CD1c-positive myeloid dendritic cell (primary cell): ENCODE data around the gene KLHL1.
"Not testable (repeated sequence)": the region's sequence is repeated elsewhere in the genome, so short reads cannot be mapped to it uniquely, and the experiment has no call there.

ENCODE experiments used
- DNase-seq: peaks from one replicate; pipeline ENCODE4 v3.0.0-alpha.2; 2016; ENCODE audit errors: extremely low spot score

The KLHL1 gene, protein sequence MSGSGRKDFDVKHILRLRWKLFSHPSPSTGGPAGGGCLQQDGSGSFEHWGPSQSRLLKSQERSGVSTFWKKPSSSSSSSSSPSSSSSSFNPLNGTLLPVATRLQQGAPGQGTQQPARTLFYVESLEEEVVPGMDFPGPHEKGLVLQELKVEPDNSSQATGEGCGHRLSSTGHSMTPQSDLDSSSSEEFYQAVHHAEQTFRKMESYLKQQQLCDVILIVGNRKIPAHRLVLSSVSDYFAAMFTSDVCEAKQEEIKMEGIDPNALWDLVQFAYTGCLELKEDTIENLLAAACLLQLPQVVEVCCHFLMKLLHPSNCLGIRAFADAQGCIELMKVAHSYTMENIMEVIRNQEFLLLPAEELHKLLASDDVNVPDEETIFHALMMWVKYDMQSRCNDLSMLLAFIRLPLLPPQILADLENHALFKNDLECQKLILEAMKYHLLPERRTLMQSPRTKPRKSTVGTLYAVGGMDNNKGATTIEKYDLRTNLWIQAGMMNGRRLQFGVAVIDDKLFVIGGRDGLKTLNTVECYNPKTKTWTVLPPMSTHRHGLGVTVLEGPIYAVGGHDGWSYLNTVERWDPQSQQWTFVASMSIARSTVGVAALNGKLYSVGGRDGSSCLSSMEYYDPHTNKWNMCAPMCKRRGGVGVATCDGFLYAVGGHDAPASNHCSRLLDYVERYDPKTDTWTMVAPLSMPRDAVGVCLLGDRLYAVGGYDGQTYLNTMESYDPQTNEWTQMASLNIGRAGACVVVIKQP

DNA sequence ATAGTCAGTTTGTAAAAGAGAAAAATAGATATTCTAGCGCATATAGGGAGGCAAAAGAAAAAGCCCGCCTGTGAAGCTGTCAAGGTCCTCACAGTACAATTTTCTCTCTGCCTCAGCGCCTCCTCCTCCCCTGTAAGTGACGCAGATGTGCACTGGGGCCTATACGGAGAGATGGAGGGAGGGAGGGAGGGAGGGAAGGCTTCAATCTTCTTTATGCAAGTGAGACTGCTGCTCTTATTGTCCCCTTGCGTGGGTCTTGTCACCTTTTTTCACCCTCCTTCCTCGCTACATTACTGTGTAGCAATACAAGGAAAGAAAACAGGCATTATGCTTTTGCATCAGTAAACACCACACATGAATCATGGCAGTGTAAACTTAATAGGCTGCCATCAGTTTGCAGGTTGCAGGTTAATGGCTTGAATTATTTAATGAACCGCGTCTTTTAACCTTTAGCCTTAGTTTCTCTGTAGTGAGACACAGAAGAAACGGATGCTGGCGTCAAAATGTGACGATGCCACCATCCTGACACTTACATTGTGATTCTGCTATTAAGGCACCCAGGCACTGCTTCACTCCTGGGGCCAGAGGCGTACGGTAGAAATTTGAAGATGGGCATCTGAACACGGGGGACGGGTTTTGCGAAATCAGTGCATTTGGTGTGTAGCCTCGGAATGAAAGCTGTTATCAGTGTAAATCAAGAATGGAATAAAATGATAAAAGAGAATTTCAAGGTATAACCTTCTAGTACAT, at the start of gene KLHL1:
Gene KLHL1, minus strand, starts transcription at position 97 of the 750 bp plus-strand sequence. CDS start 753 bp downstream, outside the sequence.
- DNase-seq: no peak

DNA sequence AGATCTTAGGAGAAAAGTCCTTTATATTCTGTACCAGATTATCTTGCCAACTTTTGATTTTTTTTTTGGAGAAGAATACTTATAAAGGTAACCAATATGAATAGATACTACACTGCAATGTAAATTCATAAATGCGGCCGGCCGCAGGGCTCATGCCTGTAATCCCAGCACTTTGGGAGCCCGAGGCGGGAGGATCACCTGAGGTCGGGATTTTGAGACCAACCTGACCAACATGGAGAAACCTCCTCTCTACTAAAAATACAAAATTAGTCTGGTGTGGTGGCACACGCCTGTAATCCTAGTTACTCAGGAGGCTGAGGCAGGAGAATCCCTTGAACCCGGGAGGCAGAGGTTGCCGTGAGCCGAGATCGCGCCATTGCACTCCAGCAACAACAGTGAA, 34.4 kb upstream of the KLHL1 start:
- not testable (repeated sequence) for DNase-seq

DNA sequence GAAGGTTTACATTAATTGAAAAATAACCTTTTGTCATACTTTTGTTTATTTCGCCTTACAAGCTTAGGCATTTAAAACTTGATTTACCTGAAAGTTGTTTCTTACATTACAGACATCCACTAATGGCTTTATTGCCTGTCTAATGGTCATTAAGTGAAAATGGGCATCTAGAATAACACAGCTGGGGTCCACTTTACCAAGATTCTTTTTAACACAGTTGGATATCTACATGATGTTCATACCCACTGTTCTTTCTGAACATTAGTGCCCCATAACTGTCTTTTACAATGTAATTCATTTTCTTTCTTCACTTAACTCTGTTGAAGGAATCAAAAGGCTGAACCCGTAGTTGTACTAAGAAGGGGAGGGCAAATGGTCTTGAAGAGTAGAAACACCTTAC, 19.8 kb upstream of the KLHL1 start:
- no peak for DNase-seq

DNA sequence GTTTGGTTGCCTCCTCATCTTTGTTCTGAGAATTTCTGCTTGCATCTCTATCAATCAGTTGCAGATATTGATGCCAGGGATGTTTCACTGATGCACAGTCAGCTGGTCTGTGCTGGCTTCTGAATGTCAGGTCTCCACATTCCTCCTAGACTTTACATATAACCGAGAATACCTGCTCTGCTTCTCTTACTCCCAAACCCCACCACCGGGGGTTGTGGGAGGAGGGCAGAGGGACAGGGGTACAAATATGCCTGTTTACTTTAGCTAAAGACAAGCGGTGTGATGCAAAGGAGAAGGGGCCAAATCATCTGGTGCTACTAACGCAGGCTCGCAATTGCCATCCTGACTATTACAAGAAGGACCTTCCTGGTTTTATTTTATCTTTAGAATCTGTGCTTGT, 17.4 kb upstream of the KLHL1 start:
- no peak for DNase-seq

DNA sequence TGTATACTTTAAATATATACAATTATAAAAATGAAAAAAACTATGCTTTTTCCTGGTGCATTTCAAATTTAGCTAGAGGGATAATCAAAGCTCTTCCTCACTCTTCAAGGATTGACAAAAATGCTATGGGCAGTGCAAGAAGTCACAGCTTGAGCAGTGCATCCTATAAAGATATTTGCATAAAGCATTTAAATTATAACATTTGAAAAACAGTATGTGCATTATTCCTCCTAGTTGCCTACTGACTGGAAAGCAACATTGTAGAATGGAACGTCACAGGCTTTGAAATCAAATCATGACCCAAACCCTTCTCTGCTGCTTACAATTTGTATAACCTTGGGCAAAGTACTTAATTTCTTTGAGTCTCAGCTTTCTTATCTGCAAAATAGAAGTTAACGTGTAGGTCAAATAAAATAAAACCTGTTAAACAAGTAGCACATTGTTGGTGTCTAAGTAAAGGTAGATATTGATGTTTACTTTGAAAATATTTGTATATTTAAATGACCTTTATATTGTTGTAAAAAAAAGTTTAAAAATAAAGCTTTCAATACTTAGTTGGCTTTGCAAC, 9.2 kb upstream of the KLHL1 start:
- DNase-seq: no peak

DNA sequence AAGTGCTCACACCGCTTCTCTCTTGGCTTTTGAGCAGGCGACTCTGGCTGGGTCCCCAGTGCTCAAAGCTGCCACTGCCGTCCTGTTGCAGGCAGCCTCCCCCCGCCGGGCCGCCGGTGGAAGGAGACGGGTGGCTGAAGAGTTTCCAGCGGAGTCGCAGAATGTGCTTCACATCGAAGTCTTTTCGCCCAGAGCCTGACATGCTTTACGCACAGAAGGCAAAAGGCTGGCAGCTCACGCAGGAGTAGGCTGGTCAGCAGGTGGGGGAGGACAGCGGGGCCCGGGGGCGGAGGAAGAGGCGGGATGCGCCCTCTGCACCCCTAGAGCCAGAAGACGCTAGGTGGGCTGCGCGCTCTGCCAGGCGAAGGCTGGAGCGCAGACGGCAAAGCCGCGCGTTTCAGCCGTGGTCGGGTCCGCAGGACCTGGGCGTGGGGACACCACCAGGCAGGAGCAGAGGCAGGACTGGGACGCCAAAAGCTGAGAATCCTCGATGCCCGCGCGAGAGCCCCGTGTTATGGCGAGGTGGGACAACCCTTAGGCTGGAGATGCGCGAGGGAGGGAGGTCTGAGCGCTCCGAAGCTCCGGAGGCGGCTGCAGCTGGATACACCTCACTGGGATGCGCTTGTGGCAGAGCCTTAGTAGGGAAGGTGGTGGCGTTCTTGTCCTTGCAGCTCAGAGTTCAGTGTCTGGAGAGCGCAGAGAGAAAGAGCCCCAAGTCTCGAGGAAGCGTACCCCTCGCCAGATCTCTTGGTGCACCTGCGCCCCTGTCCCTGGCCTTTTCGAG, 562 bp downstream of the KLHL1 start, which contains the start of gene ATXN8OS:
Gene ATXN8OS, plus strand, starts transcription at position 329 of the 784 bp plus-strand sequence.
- no peak for DNase-seq

DNA sequence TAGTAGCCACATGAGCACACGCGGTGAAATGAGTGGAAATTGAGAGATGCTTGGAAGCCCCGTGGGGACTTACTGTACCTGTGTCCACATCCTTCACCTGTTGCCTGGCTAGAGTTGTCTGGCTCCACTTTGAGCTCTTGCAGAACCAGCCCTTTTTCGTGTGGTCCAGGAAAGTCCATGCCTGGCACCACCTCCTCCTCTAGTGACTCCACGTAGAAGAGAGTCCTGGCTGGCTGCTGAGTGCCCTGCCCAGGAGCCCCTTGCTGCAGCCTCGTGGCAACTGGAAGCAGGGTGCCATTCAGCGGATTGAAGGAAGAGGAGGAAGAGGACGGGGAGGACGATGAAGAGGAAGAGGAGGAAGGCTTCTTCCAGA, 1.1 kb downstream of the KLHL1 start:
- DNase-seq: no peak

DNA sequence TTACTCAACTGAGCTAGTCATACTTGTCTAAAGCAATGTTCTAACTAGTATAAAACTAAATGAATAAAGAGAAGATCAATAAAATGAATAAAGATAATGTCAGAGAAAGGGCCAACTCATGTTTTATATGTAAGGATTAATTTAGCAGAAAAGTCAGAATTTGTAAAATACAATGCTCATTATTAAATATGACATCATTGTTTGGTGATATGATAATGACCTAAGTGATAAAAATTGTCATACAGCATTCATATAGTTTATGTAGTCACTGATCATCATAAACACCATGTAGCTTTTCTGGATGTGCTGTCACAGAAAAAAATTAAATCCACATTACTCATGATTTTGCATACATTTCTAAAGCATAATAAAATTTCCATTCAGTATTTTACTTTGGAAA, 3.8 kb downstream of the KLHL1 start:
- DNase-seq: no peak

DNA sequence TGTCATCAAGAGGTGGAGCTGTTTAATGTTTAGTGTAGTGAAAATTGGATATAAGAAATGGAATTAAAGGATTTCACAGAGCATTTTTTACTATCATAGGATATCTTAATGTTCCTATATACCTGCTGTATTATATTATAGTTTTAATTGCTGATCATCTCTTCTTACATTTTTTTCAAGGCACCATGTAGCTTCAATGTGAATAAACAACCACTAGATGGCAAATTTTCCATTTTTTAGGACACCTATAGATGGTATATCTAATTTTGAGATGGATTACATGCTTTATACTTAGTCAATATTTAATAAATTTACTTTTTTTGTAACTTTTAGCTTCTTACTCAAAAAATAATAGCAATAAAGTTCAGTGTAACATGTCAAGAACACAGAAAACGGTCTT, 9.6 kb downstream of the KLHL1 start:
- DNase-seq: no peak

DNA sequence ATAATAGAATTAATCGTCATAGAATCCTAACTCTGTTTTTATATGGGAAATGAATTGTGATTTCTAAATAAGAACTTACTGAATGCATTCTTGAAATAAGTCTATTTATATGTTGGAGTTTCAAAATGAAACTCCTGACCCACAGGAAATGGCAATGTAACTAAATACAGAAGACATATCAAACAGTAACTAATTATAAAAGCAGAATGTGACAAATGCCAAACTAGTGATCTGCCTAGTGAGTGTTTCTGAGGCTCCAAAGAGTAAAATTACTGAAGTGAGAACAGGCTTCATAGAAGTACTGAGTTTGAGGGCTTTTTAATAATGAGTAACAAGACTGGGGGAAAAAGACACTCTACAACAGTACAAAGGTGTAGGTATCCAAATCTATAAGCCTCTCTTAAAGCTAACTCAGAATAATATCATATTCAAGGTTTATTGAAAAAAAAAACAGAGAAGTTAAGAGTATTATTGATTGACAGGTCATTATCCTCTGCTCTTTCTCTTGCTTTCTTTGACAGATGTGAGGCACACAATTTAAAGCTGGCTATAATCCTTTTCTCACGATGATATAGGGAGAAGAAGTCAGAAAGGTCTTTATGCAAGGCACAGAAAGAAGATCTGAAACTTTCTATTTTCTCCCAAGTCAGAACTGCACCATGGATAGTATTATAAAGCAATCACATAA, 18.1 kb downstream of the KLHL1 start:
- DNase-seq: no peak

DNA sequence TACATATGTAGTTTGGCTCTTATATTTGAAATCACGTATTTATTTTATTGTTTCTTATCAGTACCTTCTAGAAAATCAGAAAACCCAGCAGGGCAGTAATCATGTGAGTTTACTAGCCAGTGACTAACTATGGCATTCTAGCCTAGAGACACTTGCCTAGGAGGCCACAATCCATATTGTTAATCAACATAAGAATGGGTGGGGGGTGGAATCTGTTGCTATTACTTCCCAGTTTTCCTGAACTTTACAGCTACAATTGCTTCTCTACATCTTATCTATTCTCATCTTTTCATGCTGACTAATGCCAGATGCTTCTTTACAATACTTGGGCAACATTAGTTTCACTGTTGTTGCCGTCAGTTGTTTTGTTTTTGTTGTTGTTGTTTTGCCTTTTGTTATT, 19.3 kb downstream of the KLHL1 start:
- DNase-seq: no peak

DNA sequence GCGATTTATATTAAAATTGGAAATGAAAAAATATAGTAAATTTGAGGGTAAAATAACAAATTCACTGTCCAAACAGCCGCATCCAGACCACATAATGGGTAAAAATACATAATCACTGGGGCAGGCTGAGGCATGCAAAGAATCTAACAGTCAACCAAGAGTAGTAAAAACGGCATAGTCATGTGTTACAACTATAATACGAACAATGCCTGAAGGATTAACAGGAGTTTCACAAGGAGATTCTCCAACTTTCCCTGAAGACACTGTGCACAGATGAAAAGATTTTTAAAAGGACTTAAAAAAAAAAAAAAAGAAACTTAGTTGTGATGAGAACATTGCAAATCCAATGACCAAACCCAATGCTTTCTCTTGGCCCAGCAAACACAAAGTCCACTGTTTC, 21.0 kb downstream of the KLHL1 start:
- DNase-seq: no peak

DNA sequence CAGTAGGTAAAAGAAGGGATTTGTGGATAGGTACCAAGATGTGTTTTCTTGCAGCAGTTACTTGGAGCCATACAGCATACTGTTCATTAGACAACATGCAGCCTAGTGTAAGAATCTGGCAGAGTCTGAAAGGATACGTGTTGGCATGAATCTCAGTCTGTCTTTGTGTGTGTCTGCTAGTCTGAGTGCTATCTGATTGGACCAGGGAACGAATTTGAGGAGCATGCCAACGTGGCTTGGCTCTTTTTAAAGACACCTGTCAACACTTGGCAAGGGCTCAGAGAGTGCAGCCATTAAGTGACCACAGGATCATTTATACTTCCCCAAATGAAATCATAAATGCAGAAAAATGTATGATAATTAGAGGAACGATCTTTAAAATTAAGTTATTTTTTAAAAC, 28.2 kb downstream of the KLHL1 start:
- no peak for DNase-seq

DNA sequence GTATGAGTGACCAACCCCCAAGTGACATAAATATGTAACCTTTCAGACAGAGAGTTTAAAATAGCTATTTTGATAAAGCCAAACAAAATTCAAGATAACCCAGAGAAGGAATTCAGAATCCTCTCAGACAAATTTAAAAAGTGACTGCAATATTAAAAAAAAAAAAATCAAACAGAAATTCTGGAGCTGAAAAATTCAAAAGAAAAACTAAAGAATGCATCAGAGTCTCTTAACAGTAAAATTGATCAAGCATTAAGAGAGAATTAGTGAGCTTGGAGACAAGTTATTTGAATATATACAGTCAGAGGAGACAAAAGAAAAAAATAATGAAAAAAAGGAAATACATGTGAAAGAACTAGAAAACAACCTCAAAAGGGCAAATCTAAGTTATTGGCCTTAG, 53.7 kb downstream of the KLHL1 start:
- DNase-seq: no peak

DNA sequence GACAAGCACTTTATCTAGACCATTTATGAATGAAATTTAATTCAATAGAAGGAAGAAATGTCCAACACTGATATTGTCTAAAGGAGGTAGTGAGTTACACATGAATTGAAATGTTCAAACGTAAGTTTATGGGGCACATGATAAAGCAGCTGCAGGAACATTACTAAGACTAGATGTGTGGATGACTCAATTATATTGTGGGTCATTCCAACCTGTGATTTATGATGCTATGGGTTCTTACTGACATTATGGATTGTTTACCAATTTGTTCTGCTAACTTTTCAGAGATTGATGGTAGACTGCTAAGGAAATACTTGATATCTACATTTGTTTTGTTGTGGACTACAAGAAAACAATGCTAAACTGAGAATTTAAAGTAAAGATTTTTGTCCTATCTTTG, 56.7 kb downstream of the KLHL1 start:
- DNase-seq: no peak

DNA sequence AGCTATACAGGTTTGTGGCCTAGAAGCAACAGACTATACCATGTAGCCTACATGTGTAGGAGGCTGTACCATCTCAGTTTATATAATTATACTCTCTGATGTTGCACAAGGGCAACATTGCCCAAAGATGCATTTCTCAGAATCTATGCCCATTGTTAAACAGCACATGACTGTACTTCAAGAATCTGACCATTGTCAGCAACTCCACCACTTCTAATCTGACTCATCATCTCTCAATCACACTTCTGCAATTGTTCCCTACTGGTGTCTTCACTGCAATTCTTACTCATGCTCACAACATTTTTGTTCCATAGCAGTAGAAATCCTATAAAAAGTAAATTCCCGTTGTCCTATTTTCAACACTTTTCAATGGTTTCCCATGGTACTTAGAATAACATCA, 64.6 kb downstream of the KLHL1 start:
- DNase-seq: peak; percentile 8

DNA sequence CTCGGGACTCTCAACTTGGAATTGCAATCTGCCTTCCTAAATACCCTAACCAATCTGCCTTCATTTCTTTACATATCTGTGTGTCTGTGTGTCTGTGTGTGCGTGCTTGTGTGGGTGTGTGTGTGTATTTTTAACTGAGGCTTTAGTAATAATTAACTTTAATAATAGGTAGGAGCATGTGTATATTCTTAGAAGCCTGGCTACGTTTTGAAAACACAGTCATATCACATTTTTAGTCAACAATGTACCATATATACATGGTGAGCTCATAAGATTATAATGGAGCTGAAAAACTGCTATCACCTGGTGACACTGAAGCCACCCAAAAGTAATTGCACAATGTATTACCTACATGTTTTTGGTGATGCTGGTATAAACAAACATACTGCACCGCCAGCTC, 66.1 kb downstream of the KLHL1 start:
- DNase-seq: no peak

DNA sequence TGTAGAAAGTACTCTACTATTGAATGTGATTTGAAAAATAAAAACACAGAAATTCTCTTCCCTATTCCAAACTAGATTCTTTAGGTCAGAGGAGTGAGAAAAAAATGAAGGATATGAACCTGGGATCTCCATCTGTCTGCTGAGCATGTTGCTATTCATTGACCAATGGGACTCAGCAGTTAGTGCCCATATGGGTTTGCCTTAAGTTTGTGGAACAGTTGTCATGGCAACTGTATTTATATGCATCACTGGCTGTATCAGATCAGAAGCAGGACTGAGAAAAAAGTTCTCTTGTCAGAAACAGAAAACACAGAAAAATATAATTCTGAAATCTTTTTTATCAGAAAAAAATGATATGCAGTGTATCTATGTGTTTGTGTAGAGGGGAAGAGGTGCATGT, 74.0 kb downstream of the KLHL1 start:
- DNase-seq: no peak

DNA sequence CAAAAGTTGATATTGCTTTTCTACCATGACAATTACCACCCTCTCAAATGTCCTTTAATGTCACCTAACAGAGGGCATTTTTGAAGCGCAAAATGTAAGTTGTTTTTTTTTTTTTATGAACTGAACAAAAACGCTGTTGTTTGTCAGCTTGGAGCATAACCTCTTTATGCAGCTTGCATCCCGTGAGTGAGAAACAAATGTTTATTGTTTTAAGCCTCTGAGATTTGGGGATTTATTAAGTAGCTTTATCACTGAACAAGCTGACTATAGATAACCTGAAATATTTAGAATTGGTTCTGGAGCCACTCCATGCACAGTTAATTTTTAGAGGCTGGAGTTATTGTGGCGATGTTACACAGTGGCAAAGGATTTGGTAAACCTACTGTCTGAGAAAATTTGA, 80.7 kb downstream of the KLHL1 start:
- no peak for DNase-seq

DNA sequence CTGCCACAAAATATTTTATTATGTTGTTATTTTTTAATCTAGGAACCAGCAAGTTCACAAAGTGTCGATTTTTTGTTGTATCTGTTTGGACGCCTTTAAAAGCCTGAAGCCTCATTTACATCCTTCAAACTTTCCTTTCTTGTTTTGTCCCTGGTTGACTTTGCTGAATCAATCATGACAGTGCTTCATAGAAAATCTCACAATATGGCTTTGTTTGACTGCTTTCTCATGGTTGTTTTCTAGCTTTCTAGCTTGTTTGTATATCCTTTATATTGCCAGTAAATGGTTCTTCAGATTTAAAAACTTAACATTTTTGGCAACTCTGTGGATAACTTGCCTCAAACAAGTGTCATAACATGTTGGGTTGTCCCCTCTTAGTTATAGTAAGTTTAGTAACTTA, 84.7 kb downstream of the KLHL1 start:
- no peak for DNase-seq

DNA sequence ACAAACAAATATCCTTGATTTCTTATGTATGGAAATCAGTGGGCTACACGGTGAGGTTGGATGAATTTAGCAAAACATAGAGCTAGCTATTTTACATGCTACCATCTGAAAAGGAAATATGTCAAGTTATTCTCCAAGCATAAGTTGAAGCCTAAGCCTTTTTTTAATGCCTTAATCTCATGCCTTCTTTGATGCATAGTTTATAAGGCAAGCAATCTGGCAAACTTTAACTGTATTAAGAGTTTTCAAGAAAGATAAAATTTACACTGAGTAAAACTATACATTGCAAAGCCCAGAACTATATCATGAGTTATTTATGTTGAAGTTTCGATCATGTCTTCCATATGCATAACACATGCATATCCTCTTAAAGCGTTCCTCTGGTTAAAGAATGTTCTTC, 85.6 kb downstream of the KLHL1 start:
- DNase-seq: no peak
